Choroid plexus epithelial cell (primary cell): ENCODE measurements around the gene SETBP1.
"Not testable (repeated sequence)": the region's sequence is repeated elsewhere in the genome, so short reads cannot be mapped to it uniquely, and the experiment has no call there.

ENCODE experiments used
- DNase-seq: peaks from one replicate; pipeline ENCODE4 v3.0.0-alpha.2; 2010; ENCODE audit warnings: low read depth
- H3K4me3 ChIP-seq: 2 replicates; pipeline ENCODE4 v1.5.1; 2011; ENCODE audit warnings: low read depth, mild to moderate bottlenecking, control low read depth, low read length, moderate library complexity
- TF ChIP-seq, protein P1 (sequence below): conservative IDR thresholded peaks from 2 replicates; pipeline ENCODE4 v1.5.1; 2011; ENCODE audit warnings: low read depth, mild to moderate bottlenecking, control low read depth, inconsistent platforms, low read length, moderate library complexity

SETBP1 gene

GRCh38 chr18:44712025-44712424 lies 31.3 kb downstream of the SETBP1 start:
- TF ChIP-seq, protein P1, sequence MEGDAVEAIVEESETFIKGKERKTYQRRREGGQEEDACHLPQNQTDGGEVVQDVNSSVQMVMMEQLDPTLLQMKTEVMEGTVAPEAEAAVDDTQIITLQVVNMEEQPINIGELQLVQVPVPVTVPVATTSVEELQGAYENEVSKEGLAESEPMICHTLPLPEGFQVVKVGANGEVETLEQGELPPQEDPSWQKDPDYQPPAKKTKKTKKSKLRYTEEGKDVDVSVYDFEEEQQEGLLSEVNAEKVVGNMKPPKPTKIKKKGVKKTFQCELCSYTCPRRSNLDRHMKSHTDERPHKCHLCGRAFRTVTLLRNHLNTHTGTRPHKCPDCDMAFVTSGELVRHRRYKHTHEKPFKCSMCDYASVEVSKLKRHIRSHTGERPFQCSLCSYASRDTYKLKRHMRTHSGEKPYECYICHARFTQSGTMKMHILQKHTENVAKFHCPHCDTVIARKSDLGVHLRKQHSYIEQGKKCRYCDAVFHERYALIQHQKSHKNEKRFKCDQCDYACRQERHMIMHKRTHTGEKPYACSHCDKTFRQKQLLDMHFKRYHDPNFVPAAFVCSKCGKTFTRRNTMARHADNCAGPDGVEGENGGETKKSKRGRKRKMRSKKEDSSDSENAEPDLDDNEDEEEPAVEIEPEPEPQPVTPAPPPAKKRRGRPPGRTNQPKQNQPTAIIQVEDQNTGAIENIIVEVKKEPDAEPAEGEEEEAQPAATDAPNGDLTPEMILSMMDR = no peak
- no peak overlapping the region for H3K4me3 ChIP-seq
- no peak for DNase-seq

GRCh38 chr18:44713435-44713834 lies 32.7 kb downstream of the SETBP1 start:
- TF ChIP-seq, protein P1 = no peak
- no peak overlapping the region for H3K4me3 ChIP-seq
- no peak for DNase-seq

- H3K4me3 ChIP-seq = no peak overlapping the region
- DNase-seq = no peak
- TF ChIP-seq, protein P1 = no peak
Measured at GRCh38 chr18:44714376-44714775, 33.7 kb downstream of the SETBP1 start.

DNA sequence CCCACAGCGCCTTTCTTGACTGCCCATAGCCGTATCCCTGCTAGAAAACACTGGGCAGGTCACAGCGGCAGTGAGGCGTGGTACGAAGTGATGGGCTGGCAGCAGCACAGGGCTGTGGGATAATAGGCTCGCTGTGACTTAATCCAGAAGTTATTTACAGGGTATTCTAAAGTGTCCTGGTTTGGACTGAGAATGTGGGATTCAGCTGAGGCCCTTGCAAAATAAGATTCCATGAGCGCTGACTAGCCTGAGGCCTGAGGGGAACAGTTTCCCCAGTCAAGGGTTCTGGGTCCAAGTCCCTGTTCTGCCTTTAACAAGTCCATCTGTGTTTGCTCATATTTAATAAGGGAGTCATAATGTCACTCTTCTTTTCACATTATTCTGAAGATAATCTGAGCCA lies 34.6 kb downstream of the SETBP1 start:
- no peak overlapping the region for H3K4me3 ChIP-seq
- TF ChIP-seq, protein P1 = no peak
- DNase-seq = no peak

DNA sequence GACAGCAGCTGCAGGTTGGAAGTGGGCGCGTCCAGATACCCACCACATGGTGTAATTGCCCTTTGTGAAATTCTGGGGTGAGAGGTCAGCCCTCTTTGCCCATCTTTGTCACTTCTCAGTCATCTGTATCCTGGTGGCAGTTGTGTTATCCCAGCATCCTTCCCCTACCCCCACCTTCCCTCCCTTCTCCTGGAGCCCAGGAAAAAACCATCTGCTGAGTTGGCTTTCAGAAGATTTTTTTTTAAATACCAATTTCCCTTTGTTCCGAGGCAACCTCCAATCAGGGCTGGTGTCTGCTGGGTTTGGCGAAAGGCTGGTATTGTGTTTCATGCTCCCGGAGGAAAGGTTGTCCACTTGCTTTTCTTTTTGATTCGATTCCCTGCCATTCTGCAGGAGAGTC lies 35.2 kb downstream of the SETBP1 start:
- TF ChIP-seq, protein P1 = no peak
- DNase-seq = no peak
- H3K4me3 ChIP-seq = no peak overlapping the region

- no peak for DNase-seq
- H3K4me3 ChIP-seq = no peak overlapping the region
- TF ChIP-seq, protein P1 = no peak
Measured at GRCh38 chr18:44716697-44717163, 36.0 kb downstream of the SETBP1 start.

- no peak overlapping the region for H3K4me3 ChIP-seq
- no peak for DNase-seq
- TF ChIP-seq, protein P1 = no peak
Measured at GRCh38 chr18:44719519-44720060, 38.9 kb downstream of the SETBP1 start.

GRCh38 chr18:44721748-44722147 lies 41.1 kb downstream of the SETBP1 start:
- not testable (repeated sequence) for H3K4me3 ChIP-seq, DNase-seq
